Chondrocyte (in vitro differentiated cells): Measurements from ENCODE around the gene ATXN7. TPM values are rescaled to one million over a fixed set of nuclear protein-coding genes. Genes with fewer than 3 reads are reported as not detected.

Source experiments
- DNase-seq: peaks from one replicate; pipeline ENCODE4 v3.0.0; 2021; ENCODE audit warnings: mixed read lengths, low spot score
- H3K27ac Mint-ChIP-seq: one replicate; pipeline ENCODE4 v1.8.0; 2021; ENCODE audit warnings: mild to moderate bottlenecking, moderate library complexity, mixed read lengths; ENCODE audit not compliant: unreplicated experiment
- H3K27me3 Mint-ChIP-seq: 2 replicates; pipeline ENCODE4 v1.8.0; 2021; ENCODE audit warnings: low read depth, mixed read lengths
- H3K36me3 Mint-ChIP-seq: 2 replicates; pipeline ENCODE4 v1.8.0; 2021; ENCODE audit warnings: low read depth, mixed read lengths
- H3K4me1 Mint-ChIP-seq: 2 replicates; pipeline ENCODE4 v1.8.0; 2021; ENCODE audit warnings: low read depth, mild to moderate bottlenecking, mixed read lengths
- H3K4me3 Mint-ChIP-seq: one replicate; pipeline ENCODE4 v1.8.0; 2021; ENCODE audit warnings: mild to moderate bottlenecking, moderate library complexity, mixed read lengths; ENCODE audit not compliant: unreplicated experiment
- H3K9me3 Mint-ChIP-seq: 2 replicates; pipeline ENCODE4 v1.8.0; 2021; ENCODE audit warnings: low read depth, mixed read lengths
- total RNA-seq: library from RNA; stranded (reverse); gene quantifications from 3 replicates; pipeline ENCODE4 v1.2.1, GENCODE V29; 2021
- TF ChIP-seq, protein P1 (sequence below): fragments of 200-600 bp; sonication (generic); IDR thresholded peaks from 2 replicates; pipeline ENCODE4 v1.5.0; 2021; ENCODE audit warnings: antibody characterized with exemption, mild to moderate bottlenecking, moderate library complexity

ATXN7 gene
- total RNA-seq, 1 donor from 2014 or later = 19.1 TPM

DNA sequence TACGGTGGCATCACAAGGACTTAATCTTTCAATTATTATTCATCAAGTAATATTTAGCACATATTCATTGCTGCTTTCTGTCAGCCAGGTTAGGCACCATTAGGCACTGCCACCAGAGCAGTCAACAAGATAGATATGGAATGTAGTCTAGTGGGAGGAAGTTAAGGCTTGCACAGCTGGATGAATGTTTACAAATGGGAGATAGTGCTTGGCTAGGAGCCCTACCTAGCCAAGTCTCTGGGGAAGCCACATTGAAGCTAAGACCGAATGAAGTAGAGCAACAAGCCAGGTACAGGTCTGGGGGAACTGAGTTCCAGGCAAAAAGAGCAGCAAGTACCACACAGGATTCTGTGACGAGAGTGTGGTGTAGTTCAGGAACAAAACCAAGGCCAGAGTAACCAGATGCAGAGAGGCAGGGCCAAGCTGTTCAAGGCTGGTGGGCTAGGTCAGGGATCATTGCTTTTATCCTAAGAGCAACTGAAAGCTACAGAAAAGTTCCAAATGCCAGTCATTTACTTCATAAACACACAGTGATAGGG, 82.0 kb downstream of the ATXN7 start:
- H3K4me3 Mint-ChIP-seq = no peak overlapping the region
- DNase-seq = no peak
- TF ChIP-seq, protein P1, sequence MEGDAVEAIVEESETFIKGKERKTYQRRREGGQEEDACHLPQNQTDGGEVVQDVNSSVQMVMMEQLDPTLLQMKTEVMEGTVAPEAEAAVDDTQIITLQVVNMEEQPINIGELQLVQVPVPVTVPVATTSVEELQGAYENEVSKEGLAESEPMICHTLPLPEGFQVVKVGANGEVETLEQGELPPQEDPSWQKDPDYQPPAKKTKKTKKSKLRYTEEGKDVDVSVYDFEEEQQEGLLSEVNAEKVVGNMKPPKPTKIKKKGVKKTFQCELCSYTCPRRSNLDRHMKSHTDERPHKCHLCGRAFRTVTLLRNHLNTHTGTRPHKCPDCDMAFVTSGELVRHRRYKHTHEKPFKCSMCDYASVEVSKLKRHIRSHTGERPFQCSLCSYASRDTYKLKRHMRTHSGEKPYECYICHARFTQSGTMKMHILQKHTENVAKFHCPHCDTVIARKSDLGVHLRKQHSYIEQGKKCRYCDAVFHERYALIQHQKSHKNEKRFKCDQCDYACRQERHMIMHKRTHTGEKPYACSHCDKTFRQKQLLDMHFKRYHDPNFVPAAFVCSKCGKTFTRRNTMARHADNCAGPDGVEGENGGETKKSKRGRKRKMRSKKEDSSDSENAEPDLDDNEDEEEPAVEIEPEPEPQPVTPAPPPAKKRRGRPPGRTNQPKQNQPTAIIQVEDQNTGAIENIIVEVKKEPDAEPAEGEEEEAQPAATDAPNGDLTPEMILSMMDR = no peak
- H3K36me3 Mint-ChIP-seq = peaks cover 2% of the 10 kb centered on the region
- H3K9me3 Mint-ChIP-seq = no peaks in the 10 kb centered on the region
- no peaks in the 10 kb centered on the region for H3K27me3 Mint-ChIP-seq
- H3K4me1 Mint-ChIP-seq = peaks cover 59% of the 10 kb centered on the region
- peak overlapping the region; percentile 8 for H3K27ac Mint-ChIP-seq

DNA sequence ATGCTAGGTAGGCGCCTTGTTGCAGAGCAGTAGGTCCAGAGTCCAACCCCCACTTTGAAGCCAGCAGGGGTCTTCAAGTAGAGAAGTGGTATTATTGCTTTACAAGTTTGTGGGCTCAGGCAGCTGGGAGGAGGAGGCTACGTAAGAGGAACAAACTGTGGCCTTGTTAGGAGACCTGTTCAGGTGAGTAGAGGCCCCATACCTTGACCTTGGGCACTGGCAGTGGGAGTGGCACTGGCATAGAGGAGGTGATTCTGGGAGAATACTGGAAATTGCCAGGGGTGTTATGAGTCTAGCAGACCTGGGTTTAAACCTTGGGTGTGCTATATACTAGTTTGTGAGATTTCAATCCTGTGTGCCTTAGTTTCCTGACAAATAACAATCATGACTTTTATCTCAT, 83.1 kb downstream of the ATXN7 start:
- TF ChIP-seq, protein P1 = no peak
- H3K9me3 Mint-ChIP-seq = no peaks in the 10 kb centered on the region
- peaks cover 69% of the 10 kb centered on the region for H3K4me1 Mint-ChIP-seq
- no peak overlapping the region for H3K4me3 Mint-ChIP-seq
- H3K36me3 Mint-ChIP-seq = peaks cover 2% of the 10 kb centered on the region
- H3K27ac Mint-ChIP-seq = peak overlapping the region; percentile 97
- no peaks in the 10 kb centered on the region for H3K27me3 Mint-ChIP-seq
- no peak for DNase-seq

DNA sequence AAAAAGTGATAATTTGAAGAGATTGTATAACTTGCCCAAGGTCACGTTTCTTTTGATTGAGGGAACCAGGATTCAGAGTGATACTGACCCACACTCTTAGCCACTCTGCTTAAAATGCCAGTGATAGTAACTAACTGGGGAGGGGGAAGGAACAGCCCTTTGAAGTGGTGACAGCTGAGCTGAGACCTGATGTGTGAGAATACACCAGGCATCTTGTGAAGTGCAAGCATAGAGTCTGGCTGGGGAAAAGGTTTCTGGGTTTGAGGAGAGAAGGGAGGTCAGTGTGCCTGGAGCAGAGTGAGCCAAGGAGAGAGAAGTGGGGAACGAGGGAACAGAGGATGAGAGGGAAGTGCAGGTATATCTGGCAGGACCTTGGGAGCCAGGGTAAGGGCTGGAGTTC, 83.9 kb downstream of the ATXN7 start:
- H3K4me1 Mint-ChIP-seq = peaks cover 73% of the 10 kb centered on the region
- TF ChIP-seq, protein P1 = no peak
- no peak overlapping the region for H3K4me3 Mint-ChIP-seq
- peak overlapping the region; percentile 97 for H3K27ac Mint-ChIP-seq
- peaks cover 2% of the 10 kb centered on the region for H3K36me3 Mint-ChIP-seq
- no peaks in the 10 kb centered on the region for H3K9me3 Mint-ChIP-seq
- DNase-seq = no peak
- H3K27me3 Mint-ChIP-seq = no peaks in the 10 kb centered on the region

DNA sequence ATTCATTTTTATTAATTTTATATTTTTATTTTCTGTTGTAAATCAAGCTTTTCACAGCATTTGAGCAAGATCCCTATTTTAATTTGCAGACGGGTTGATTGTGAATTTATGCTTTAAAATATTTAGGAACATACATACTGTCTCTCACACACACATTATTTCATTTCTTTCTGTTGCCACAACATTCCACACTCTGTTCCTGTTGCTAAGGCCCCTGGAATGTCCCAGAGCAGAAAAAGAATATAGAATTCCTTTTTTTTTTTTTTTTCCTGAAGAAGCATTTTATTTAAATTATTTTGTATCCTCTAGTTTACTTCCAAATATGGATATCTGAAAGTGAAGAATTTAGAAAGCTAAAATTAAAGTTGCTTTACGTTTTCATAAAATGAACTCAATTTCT, 85.3 kb downstream of the ATXN7 start:
- Mint-ChIP-seq H3K9me3 (no peaks in the 10 kb centered on the region), H3K27ac (peak overlapping the region; percentile 86), H3K36me3 (peaks cover 8% of the 10 kb centered on the region), H3K4me1 (peaks cover 73% of the 10 kb centered on the region), H3K27me3 (no peaks in the 10 kb centered on the region), H3K4me3 (no peak overlapping the region)
- TF ChIP-seq, protein P1 = no peak
- no peak for DNase-seq

DNA sequence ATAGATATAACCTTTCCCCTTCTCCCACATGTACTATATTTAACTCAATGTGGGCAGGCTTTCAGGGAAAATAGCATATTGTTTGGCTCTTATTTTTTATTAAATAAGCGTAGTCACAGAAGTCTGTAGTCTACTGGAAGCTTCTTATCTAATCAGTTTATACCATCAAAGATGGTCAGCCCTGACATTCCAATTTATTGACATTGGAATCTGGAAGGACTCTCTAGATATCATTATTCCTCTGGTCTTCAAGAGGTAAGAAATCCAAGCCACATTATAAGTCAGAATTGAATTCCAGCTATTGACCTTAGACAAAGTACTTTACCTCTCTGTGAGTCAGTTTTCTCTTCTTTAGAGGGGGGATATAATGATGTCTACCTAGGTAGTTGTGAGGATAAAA, 87.0 kb downstream of the ATXN7 start:
- Mint-ChIP-seq H3K9me3 (no peaks in the 10 kb centered on the region), H3K4me3 (no peak overlapping the region), H3K4me1 (peaks cover 70% of the 10 kb centered on the region), H3K27ac (peak overlapping the region; percentile 45), H3K27me3 (no peaks in the 10 kb centered on the region), H3K36me3 (peaks cover 14% of the 10 kb centered on the region)
- TF ChIP-seq, protein P1 = no peak
- DNase-seq = no peak
